Activated T-cell treated with anti-CD3 and anti-CD28 coated beads, Interleukin-2, amount 50 U/mL, for 1 hour (primary cell): ENCODE results near the gene SPATA16.
"Not testable (repeated sequence)": the region's sequence is repeated elsewhere in the genome, so short reads cannot be mapped to it uniquely, and the experiment has no call there.

Source experiments
- DNase-seq: peaks from one replicate; pipeline ENCODE4 v3.0.0-alpha.2; 2020

The SPATA16 gene

DNA sequence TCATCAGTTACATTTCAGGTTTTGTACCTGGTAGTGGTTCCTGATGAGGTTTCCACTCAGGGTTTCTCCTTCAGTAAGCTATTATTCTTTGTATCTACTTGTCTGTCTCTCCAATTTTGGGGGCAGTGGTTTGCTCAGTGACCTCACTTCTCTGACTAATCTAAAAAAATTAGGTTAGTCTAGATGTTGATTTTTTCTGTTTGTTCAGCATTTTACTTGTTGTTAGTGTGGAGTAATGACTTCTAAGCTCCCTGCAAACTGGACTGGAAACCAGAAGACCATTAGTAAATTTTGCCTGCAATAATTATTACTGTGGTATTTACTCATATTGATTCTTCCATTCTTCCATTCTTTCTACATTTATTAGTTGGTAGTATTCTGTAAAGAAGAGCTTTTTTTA is 139.4 kb downstream of the SPATA16 start:
- DNase-seq = no peak

DNA sequence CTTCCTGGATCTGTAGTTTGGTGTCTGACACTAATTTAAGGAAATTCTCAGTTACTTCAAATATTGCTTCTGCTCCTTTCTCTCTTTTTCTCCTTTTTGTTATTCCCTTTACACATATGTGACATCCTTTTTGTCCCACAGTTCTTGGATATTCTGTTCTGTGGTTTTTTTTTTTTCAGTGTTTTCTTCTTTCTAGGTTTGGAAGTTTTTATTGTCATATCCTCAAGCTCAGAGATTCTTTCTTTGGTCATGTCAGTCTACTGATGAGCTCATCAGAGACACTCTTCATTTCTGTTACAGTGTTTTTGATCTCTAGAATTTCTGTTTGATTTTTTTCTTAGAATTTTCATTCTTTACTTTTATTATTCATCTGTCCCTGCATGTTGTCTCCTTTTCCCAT is 140.5 kb downstream of the SPATA16 start:
- no peak for DNase-seq

DNA sequence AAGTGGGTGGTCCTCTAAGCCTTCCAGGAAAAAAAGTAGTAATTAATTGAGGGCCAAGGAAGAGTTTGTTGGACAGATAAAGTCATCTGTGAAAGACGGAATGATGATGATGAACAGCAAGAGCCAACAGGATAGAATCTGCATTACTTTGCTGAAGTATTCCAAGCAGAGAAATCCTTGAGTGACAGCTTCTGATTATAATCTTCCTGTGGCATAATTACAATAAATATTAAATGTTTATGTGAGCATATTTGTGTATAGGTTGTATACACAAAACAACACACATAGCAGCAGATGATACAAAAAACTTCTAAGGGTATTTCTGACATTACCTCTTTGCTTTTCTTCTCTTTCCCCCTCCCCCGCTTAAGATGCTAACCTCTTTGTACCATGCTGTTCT is 147.6 kb downstream of the SPATA16 start:
- no peak for DNase-seq

DNA sequence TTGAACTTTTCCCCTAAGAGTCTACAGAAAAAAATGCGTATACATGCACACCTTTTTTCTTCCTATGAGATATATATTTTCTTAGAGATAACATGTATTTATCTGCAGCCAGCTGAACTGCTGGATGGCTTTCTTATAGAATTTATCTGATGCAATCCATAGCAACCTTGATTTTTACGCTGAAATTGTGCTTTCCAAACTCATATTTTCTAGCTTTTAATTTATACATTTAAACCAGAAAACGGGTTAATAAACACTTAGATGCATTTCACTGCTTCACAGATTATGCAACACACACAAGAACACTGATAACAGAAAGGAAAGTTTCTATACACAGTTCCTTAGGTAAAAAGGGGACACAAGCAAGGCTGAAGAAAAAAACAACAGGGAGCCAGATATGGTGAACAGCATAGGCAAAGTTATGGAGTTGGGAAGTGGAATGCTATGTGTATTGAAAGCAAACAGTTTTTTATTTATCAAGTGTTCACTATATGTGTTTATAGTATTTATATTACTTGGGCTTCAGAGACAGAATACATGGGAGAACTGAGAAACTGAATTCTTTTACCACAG is 149.5 kb downstream of the SPATA16 start:
- DNase-seq = no peak

DNA sequence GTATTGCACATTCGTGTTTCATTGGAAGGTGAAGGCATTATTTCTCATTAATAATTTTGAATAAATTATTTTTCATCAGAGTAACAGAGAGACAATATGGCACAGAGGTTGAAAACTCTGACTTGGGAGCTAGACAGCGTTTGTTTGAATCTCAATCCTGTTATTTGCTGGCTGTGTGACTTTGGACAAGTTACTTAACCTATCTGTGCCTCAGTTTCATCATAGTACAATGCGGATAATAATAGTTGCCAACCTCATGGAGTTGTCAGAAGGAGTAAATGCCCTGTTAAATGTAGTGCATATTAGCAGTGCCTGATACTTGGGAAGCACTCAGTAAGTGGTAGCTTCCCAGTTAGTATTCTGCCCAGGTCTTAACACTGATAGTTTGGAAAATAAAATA is 151.7 kb downstream of the SPATA16 start:
- DNase-seq = no peak

DNA sequence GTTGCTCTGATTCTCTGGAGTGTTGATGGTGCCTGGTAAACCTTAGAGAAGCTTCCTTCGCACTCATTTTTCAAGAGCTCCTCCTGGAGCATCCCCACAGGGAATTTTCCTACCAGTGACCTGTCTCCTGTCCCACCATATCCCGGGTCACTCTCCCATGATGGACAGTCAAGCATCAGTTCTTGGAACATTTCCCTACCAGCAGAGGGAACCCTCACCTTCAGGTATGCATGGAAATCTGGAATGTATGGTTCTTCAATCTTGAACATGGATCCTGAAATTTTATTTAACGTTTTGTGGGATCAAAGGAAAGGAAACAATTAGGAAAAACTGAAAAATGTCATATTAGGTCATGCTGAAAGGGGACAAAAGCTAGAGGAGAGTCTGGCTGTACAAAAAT is 153.8 kb downstream of the SPATA16 start:
- DNase-seq = no peak

DNA sequence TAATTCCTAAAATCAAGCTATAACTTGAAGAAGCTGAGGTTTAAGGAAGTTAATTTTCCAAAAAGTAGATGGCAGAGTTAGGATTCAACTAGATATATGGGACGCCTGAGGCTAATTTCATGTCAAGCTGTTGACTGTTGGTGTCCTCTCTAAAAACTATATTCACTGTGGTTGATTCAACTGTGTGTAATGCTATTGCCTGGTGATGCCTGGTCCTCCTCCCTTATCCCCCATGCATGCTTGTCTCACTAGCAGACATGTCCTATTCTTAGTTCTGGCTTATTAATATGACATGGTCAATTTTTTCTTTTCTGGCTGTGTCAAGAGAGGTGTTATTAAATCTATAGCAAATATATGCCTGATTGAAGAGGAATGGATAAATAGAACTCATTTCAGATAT is 156.1 kb downstream of the SPATA16 start:
- no peak for DNase-seq

- DNase-seq = no peak
Observed at GRCh38 chr3:172982736-172983364, 158.2 kb downstream of the SPATA16 start.

- DNase-seq = no peak
Observed at GRCh38 chr3:172981407-172981983, 159.5 kb downstream of the SPATA16 start.

DNA sequence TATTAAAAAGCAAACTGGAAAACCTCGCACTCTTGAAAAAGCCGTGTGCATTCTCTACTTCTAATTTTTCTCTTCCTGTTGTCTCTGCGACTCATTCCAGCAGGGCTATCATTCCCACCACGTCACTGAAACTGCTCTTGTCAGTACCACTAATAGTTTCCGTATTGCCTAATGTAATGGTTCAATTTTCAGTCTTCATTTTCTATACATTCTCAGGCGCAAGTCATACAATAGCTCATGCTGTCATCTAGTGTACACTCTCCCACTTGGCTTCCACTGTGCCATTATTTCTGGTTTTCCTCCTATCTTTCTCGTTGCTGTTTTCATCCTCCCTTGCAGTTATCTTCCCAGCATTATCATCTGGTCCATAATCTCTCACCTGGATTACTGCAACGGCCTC is 160.2 kb downstream of the SPATA16 start:
- DNase-seq = no peak

DNA sequence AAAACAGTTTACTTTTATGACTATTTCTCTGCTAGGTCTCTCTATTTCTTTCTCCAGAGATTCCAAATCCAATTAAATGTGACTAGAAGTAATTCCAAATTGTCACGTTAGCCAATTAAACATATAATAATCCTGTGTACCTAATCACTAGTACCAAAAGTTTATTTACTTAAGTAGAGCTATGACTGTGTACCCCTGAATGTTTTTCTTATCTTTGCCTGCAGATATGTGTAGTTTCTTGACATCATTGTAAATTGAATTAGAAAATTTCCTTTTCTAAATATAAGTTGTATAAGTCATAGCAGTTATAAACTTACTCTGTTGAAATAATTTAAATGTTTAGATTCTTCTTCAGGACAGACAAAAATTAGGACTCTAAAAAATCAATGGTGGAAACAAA is 163.3 kb downstream of the SPATA16 start:
- no peak for DNase-seq

GRCh38 chr3:172974969-172975368 is 166.1 kb downstream of the SPATA16 start:
- DNase-seq = no peak

- DNase-seq = no peak
Observed at GRCh38 chr3:172973799-172974198, 167.2 kb downstream of the SPATA16 start.

DNA sequence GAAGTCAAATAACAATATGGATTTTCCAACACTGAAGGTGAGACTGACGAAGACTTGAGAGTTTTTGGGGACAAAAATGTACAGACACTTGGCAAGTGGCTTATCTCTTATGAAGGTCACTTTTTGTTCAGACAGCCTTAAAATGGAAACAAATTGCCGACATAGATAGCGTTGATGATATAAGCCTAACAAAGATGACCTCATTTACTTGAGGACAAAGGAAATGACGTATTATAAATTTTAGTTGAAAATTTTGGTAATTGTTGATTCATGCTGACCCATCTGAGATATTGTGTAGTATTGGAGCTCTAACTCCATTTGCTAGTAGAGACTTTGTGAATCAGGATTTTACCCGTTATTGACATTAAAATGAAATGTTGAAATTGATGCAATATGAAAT is 168.3 kb downstream of the SPATA16 start:
- DNase-seq = no peak

DNA sequence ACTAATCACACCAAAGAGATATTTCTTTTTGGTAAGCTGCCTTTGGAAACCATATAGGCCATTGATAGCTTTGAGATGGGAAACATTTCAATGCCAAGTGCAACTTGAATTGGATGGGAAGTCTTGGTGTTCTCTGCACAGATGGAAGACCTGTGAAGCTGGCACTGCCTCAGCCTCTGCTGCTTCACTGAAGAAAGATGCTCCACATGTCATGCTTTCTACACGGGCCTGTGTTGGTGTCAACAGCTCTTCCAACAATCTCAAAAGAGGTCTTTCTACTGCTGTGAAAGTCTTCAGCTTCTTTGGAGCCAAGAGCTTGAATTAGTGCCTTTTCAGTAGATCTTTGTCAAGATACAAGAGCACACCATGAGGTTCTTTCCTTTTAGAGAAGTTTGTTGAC is 169.0 kb downstream of the SPATA16 start:
- no peak for DNase-seq

- DNase-seq = no peak
Observed at GRCh38 chr3:172968646-172969045, 172.4 kb downstream of the SPATA16 start.

- no peak for DNase-seq
Observed at GRCh38 chr3:172965256-172965655, 175.8 kb downstream of the SPATA16 start.

GRCh38 chr3:172960626-172961182 is 180.3 kb downstream of the SPATA16 start:
- not testable (repeated sequence) for DNase-seq

DNA sequence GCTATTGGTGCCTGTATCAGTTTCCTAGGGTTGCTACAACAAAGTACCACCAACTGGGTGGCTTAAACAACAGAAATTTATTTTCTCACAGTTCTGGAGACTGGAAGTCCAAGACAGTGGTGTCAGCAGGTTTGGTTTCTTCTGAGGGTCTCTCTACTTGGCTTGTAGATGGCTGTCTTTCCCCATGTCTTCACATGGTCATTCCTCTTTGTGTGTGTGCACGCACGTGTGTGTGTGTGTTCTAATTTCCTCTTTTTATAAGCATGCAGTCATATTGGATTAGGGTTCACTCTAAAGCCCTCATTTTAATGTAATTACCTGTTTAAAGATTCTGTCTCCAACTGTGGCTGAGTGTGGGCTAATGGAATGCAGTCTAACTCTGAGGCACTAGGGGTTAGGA is 182.5 kb downstream of the SPATA16 start:
- DNase-seq = no peak

DNA sequence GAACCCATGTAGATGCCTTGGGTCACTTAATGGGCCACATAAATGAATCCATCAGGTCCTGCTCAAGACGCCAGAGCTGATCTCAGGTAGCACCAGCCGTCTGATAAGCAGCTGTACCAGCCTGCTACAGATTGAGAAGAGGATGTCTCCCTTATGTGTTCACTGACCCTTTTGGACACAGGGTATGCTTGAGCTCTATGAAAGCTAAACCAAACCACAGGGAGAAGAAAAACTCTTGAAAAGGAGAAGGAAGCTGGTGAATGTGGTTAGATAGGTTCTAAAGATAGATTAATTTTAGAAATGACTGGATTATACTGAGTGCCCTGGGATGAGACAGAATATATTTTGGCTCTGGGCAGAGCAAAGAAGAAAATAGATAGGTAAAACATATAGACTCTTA is 187.5 kb downstream of the SPATA16 start:
- DNase-seq = no peak

DNA sequence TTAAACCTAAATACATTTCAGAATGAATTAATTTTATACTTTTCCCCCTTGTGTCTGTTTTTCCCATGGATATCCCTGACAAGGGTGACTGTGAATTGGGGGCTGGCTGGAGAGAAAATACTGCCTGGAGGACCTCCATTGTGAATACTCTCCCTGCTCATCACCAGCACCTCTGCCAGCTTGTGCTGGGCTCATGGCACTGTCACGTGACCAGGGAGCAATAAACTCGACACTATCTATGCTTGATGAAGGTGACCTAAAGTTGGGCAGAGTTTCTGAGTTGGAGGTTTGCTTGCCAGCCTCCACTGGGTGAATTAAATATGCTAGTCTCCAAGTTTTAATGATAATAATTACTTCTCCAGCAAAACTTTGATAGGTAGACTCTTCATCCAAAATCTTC is 189.5 kb downstream of the SPATA16 start:
- DNase-seq = no peak

GRCh38 chr3:172946061-172946460 is 195.0 kb downstream of the SPATA16 start:
- no peak for DNase-seq

- DNase-seq = no peak
Observed at GRCh38 chr3:172939651-172940293, 201.3 kb downstream of the SPATA16 start.

DNA sequence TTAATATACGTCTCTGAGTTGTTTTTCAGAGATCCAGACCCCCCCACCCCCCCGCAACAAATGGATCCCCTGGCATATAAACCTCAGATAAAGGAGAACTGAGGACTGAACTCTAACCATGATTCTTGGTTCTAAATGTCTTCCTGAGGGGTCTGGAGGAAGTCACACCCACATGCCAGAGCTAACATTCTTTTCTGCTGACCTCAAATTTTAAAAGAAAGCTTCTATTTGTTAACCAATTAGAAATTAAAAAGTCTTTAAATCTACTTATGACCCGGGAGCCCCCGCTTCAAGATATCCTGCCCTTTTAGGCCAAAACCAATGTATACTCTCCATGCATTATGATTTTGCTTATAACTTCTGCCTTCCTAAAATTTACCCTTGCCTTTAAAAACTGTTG is 202.2 kb downstream of the SPATA16 start:
- DNase-seq = no peak
